H1 (cell line): ENCODE data around the gene SLC26A11. TPM values are rescaled to one million over a fixed set of nuclear protein-coding genes. Genes with fewer than 3 reads are reported as not detected.

Experiments used
- CTCF ChIA-PET: fragments of 300-600 bp; sonication (Branson Sonifier 250); formaldehyde crosslinking; loops from one replicate; lab custom pipeline; 2021; ENCODE audit not compliant: partially characterized antibody; lab: Charles Lee
- POLR2A ChIA-PET: fragments of 300-600 bp; sonication (Branson Sonifier 250); formaldehyde crosslinking; loops from one replicate; lab custom pipeline; 2021; ENCODE audit warnings: inconsistent platforms; ENCODE audit not compliant: partially characterized antibody; lab: Charles Lee
- DNase-seq, 2 experiments: peaks; one replicate each; pipeline versions ENCODE4 v3.0.0 to v3.0.0-alpha.2; 2010 to 2022; ENCODE audit warnings: low spot score in 2 of 2, low read depth in 1 of 2, mixed read lengths in 1 of 2
- FAIRE-seq: peaks from 2 replicates; lab custom pipeline; 2011; peaks lifted over from hg19 to GRCh38; lab: Jason Lieb, UNC
- H2AFZ ChIP-seq: 2 replicates; pipeline ENCODE4 v1.8.1; 2012; ENCODE audit warnings: low read length, inconsistent platforms
- H2AK5ac ChIP-seq: 2 replicates; pipeline ENCODE4 v1.6.1; 2013; ENCODE audit warnings: low read depth, low read length
- H2BK120ac ChIP-seq: replicated peaks from 2 replicates; pipeline ENCODE3; 2013; ENCODE audit warnings: low read depth, low read length, inconsistent platforms
- H2BK12ac ChIP-seq: 2 replicates; pipeline ENCODE4 v1.6.1; 2013; ENCODE audit warnings: low read depth, low read length
- H2BK15ac ChIP-seq: 2 replicates; pipeline ENCODE4 v1.6.1; 2013; ENCODE audit warnings: low read length
- H2BK20ac ChIP-seq: 2 replicates; pipeline ENCODE4 v1.6.1; 2013; ENCODE audit warnings: low read length
- H2BK5ac ChIP-seq: 2 replicates; pipeline ENCODE4 v1.6.1; 2013; ENCODE audit warnings: low read depth, low read length
- H3K14ac ChIP-seq: 2 replicates; pipeline ENCODE4 v1.6.1; 2013; ENCODE audit warnings: inconsistent platforms; ENCODE audit not compliant: insufficient read length
- H3K18ac ChIP-seq: 2 replicates; pipeline ENCODE4 v1.6.1; 2013; ENCODE audit warnings: low read length; ENCODE audit errors: extremely low read depth
- H3K23ac ChIP-seq: 2 replicates; pipeline ENCODE4 v1.6.1; 2013; ENCODE audit warnings: inconsistent platforms; ENCODE audit not compliant: insufficient read length
- H3K23me2 ChIP-seq: 2 replicates; pipeline ENCODE4 v1.6.1; 2013; ENCODE audit warnings: low read depth, low read length
- H3K27ac ChIP-seq: 2 replicates; pipeline ENCODE4 v1.6.1; 2011; ENCODE audit warnings: low read depth, low read length, inconsistent platforms
- H3K27me3 ChIP-seq, 4 experiments: replicated peaks in 1 of 4; 1 replicate in 1 of 4; 2 replicates in 3 of 4; pipeline versions ENCODE4 v1.6.1 to v1.8.1; 2011 to 2013; ENCODE audit warnings: low read length in 3 of 4, mild to moderate bottlenecking in 3 of 4, inconsistent platforms in 2 of 4, mixed read lengths in 2 of 4, moderate library complexity in 1 of 4; ENCODE audit not compliant: control insufficient read depth in 3 of 4, insufficient read depth in 3 of 4; ENCODE audit errors: extremely low read depth in 1 of 4
- H3K36me3 ChIP-seq, 4 experiments: 2 replicates each; pipeline versions ENCODE4 v1.6.1 to v1.8.1; 2011 to 2013; ENCODE audit warnings: mild to moderate bottlenecking in 4 of 4, low read length in 3 of 4, moderate library complexity in 2 of 4, control low read depth in 1 of 4, inconsistent platforms in 1 of 4; ENCODE audit not compliant: insufficient read depth in 4 of 4, control insufficient read depth in 2 of 4
- H3K4ac ChIP-seq: replicated peaks from 2 replicates; pipeline ENCODE3; 2013; ENCODE audit warnings: low read length, low read depth, mixed read lengths, inconsistent platforms; ENCODE audit not compliant: insufficient read length
- H3K4me1 ChIP-seq, 4 experiments: replicated peaks in 1 of 4; 1 replicate in 1 of 4; 2 replicates in 3 of 4; pipeline versions ENCODE4 v1.6.1 to v1.8.1; 2011 to 2013; ENCODE audit warnings: low read length in 3 of 4, inconsistent platforms in 2 of 4, mixed read lengths in 1 of 4; ENCODE audit not compliant: insufficient read depth in 4 of 4, control insufficient read depth in 3 of 4
- H3K4me2 ChIP-seq, 2 experiments: 2 replicates each; pipeline versions ENCODE4 v1.6.1 to v1.8.1; 2011 to 2013; ENCODE audit warnings: low read depth in 2 of 2, low read length in 2 of 2, control low read depth in 1 of 2, inconsistent platforms in 1 of 2, mild to moderate bottlenecking in 1 of 2; ENCODE audit not compliant: insufficient read depth in 1 of 2
- H3K4me3 ChIP-seq, 4 experiments: fragments of 200-600, 300-600 bp in 1 of 4; sonication (generic), shearing (Covaris generic), sonication (Bioruptor Twin) in 1 of 4; 2 replicates each; pipeline versions ENCODE4 v1.5.1 to v1.8.1; 2011 to 2016; ENCODE audit warnings: low read length in 4 of 4, low read depth in 3 of 4, control low read depth in 2 of 4, inconsistent platforms in 2 of 4, mild to moderate bottlenecking in 2 of 4, mixed read lengths in 1 of 4, moderate library complexity in 1 of 4; ENCODE audit not compliant: insufficient read depth in 2 of 4; ENCODE audit errors: extremely low read depth in 1 of 4
- H3K56ac ChIP-seq: replicated peaks from 2 replicates; pipeline ENCODE3; 2013; ENCODE audit warnings: low read depth, mild to moderate bottlenecking, mixed read lengths, low read length, inconsistent platforms; ENCODE audit not compliant: insufficient read length
- H3K79me1 ChIP-seq: 2 replicates; pipeline ENCODE4 v1.6.1; 2013; ENCODE audit warnings: low read depth, low read length, control low read depth
- H3K79me2 ChIP-seq, 2 experiments: 2 replicates each; pipeline versions ENCODE4 v1.6.1 to v1.8.1; 2012 to 2013; ENCODE audit warnings: low read length in 2 of 2, mild to moderate bottlenecking in 2 of 2, inconsistent platforms in 1 of 2; ENCODE audit not compliant: insufficient read depth in 2 of 2, control insufficient read depth in 1 of 2
- H3K9ac ChIP-seq, 4 experiments: replicated peaks in 1 of 4; 1 replicate in 1 of 4; 2 replicates in 3 of 4; pipeline versions ENCODE4 v1.6.1 to v1.8.1; 2011 to 2013; ENCODE audit warnings: low read depth in 3 of 4, low read length in 3 of 4, control low read depth in 2 of 4, mild to moderate bottlenecking in 2 of 4, moderate library complexity in 2 of 4, inconsistent platforms in 1 of 4; ENCODE audit errors: extremely low read depth in 1 of 4
- H3K9me3 ChIP-seq, 2 experiments: 2 replicates each; pipeline versions ENCODE4 v1.6.1 to v1.8.1; 2012 to 2013; ENCODE audit warnings: mild to moderate bottlenecking in 2 of 2, moderate library complexity in 2 of 2, control low read depth in 1 of 2, inconsistent platforms in 1 of 2, low read depth in 1 of 2, low read length in 1 of 2, mixed read lengths in 1 of 2; ENCODE audit not compliant: insufficient read depth in 2 of 2
- H4K20me1 ChIP-seq, 2 experiments: replicated peaks in 1 of 2; 2 replicates each; pipeline versions ENCODE3 to v1.8.1; 2011 to 2013; ENCODE audit warnings: inconsistent platforms in 2 of 2, low read length in 2 of 2, mild to moderate bottlenecking in 1 of 2; ENCODE audit not compliant: insufficient read depth in 2 of 2, control insufficient read depth in 1 of 2
- H4K5ac ChIP-seq: 2 replicates; pipeline ENCODE4 v1.6.1; 2013; ENCODE audit warnings: low read length, low read depth, mixed read lengths, inconsistent platforms; ENCODE audit not compliant: insufficient read length
- H4K8ac ChIP-seq: 2 replicates; pipeline ENCODE4 v1.8.0; 2013; ENCODE audit warnings: mild to moderate bottlenecking, moderate library complexity, low read length, inconsistent platforms; ENCODE audit not compliant: insufficient read depth; ENCODE audit errors: extremely low read depth
- H4K91ac ChIP-seq: replicated peaks from 2 replicates; pipeline ENCODE3; 2013; ENCODE audit warnings: low read length, mixed read lengths, inconsistent platforms; ENCODE audit not compliant: insufficient read length
- RAD21 ChIP-seq, 2 experiments: IDR thresholded peaks in 1 of 2; conservative IDR thresholded peaks in 1 of 2; 2 replicates each; pipeline ENCODE4 v1.6.1; 2011; ENCODE audit warnings: low read depth in 2 of 2, low read length in 2 of 2, improper control_type of control experiment in 1 of 2, inconsistent platforms in 1 of 2, mild to moderate bottlenecking in 1 of 2, moderate library complexity in 1 of 2
- WGBS, 2 experiments: shearing (Covaris generic) in 1 of 2; methylation state at CpG; one replicate each; pipeline versions ENCODE4 v1.1.6 to v1.1.7; 2013 to 2015; ENCODE audit warnings: low lambda C conversion rate in 2 of 2, mixed read lengths in 2 of 2, inconsistent platforms in 1 of 2, low coverage in 1 of 2, missing lambda C conversion rate in 1 of 2; ENCODE audit not compliant: insufficient replicate concordance in 2 of 2, insufficient coverage in 1 of 2, insufficient read length in 1 of 2; ENCODE audit errors: extremely low coverage in 1 of 2, missing lambda C conversion rate in 1 of 2; 5-methylcytosine and 5-hydroxymethylcytosine counted together
- polyA plus RNA-seq, 7 experiments: library from polyadenylated mRNA; depleted of rRNA in 3 of 7; stranded (reverse) in 5 of 7; unstranded in 2 of 7; fragments of >200 nt in 5 of 7; fragments of 200-250 nt in 2 of 7; gene quantifications; 1 replicate in 5 of 7; 2 replicates in 1 of 7; 4 replicates in 1 of 7; pipeline versions ENCODE4 v1.2.1 to v1.2.3, GENCODE V29; 2011 to 2013; ENCODE audit warnings: missing spikeins in 2 of 7, mixed read lengths in 2 of 7
- total RNA-seq: library from RNA; stranded (reverse); fragmentation: NEBNext Ultra II Directional; extraction: Animal tissue kit (Norgen Biotek cat#: 25700); gene quantifications from 2 replicates; pipeline ENCODE4 v1.2.1, GENCODE V29; 2021

The SLC26A11 gene
- total and polyA plus RNA-seq, 2 of the 8 experiments (the other 6 are each of a cell fraction or from before 2014, with no cell fraction given) = 15.5 to 25.9 TPM

GRCh38 chr17:80253631-80254395, 33.6 kb downstream of the SLC26A11 start:
- H3K27me3 ChIP-seq = no peaks in the 10 kb centered on the region
- H3K18ac ChIP-seq = no peak overlapping the region; the same call in 1 of the 2 replicates
- no peak overlapping the region for H4K91ac ChIP-seq
- H3K27ac ChIP-seq = no peak overlapping the region
- POLR2A ChIA-PET = no interaction called here
- H3K4ac ChIP-seq = no peak overlapping the region
- H2BK12ac ChIP-seq = no peak overlapping the region
- no peak overlapping the region for H2BK120ac ChIP-seq
- no peak overlapping the region for H3K14ac ChIP-seq
- H3K79me2 ChIP-seq = no peaks in the 10 kb centered on the region
- no peak overlapping the region for H2BK15ac ChIP-seq
- no peak overlapping the region for H2BK5ac ChIP-seq
- peaks cover 0 to 2% of the 10 kb centered on the region in 2 experiments for H4K20me1 ChIP-seq
- H3K4me2 ChIP-seq = no peak overlapping the region
- no peak for FAIRE-seq
- DNase-seq = no peak
- no peak overlapping the region for H3K9ac ChIP-seq
- no peaks in the 10 kb centered on the region for H3K9me3 ChIP-seq
- CTCF ChIA-PET = interaction anchor here (1.1 to 4.6 kb wide), 6 partner anchors 9 to 86 kb away, joined by 3 to 34 read pairs (median 4); no protein-coding TSS in a partner anchor
- H3K23ac ChIP-seq = no peak overlapping the region
- no peaks in the 10 kb centered on the region for H3K36me3 ChIP-seq
- no peaks in the 10 kb centered on the region for H3K23me2 ChIP-seq
- no peak overlapping the region for H2AK5ac ChIP-seq
- 88% methylated on average over 21 of the region's 21 CpGs; no CpG with 5 or more reads in 1 of the 2 experiments for WGBS, 2 experiments
- H4K5ac ChIP-seq = no peak overlapping the region
- no peak overlapping the region for H3K56ac ChIP-seq
- peaks cover 2 to 15% (median 7%) of the 10 kb centered on the region in 4 experiments; a peak in 4 of 7 replicates for H3K4me1 ChIP-seq
- no peak overlapping the region for H3K4me3 ChIP-seq
- no peak overlapping the region; the same call in 1 of the 2 replicates for H4K8ac ChIP-seq
- H2AFZ ChIP-seq = no peak overlapping the region
- H3K79me1 ChIP-seq = no peaks in the 10 kb centered on the region
- no peak overlapping the region for H2BK20ac ChIP-seq
- no peak for TF ChIP-seq RAD21 (IDR thresholded peaks at IDR 0.05 in 1 of 2, conservative IDR thresholded peaks at IDR 0.05 in 1 of 2; ENCODE audit: low read depth in 2 of 2, low read length in 2 of 2)
